ENCODE measurements around the gene OR4K1. TPM values are rescaled to one million over a fixed set of nuclear protein-coding genes. Genes with fewer than 3 reads are reported as not detected.

OR4K1 gene
- total RNA-seq, 4 donors from 2014 or later: not detected

- H3K27ac ChIP-seq: no peak overlapping the region
- no peaks in the 10 kb centered on the region for H3K4me1 ChIP-seq
- TF ChIP-seq CTCF (IDR thresholded peaks at IDR 0.05) (no peak), POLR2A (IDR thresholded peaks at IDR 0.05) (no peak), POLR2AphosphoS5 (IDR thresholded peaks at IDR 0.05) (no peak), EP300 (IDR thresholded peaks at IDR 0.05; ENCODE audit: low read depth) (no peak)
- no peak overlapping the region for H3K4me3 ChIP-seq
- H3K9me3 ChIP-seq: peaks cover 0 to 24% of the 10 kb centered on the region in 2 donors
- DNase-seq: no peak
- intact Hi-C loops (cut with DNase I; ENCODE audit: low total_unique reads) (no loop called here), in situ Hi-C loops (cut with MboI; ENCODE audit: low pct_ligation_motif_present in 1 of 4, low pct_unique_long_range_greater_than_20kb in 1 of 4, low sequenced_read_pairs in 3 of 4) (no loop called here)
- H3K36me3 ChIP-seq: no peaks in the 10 kb centered on the region
- H3K27me3 ChIP-seq: no peaks in the 10 kb centered on the region
Observed at GRCh38 chr14:19906665-19907064, 24.1 kb upstream of the OR4K1 start.

- intact Hi-C loops (cut with DNase I; ENCODE audit: low total_unique reads): no loop called here
- 67% methylated on average over 3 of the region's 3 CpGs; no CpG with 5 or more reads in 1 of the 2 donors for WGBS, 2 donors (ENCODE audit: low coverage in 1 of 2)
- TF ChIP-seq POLR2A (IDR thresholded peaks at IDR 0.05) (no peak), CTCF (IDR thresholded peaks at IDR 0.05) (no peak), POLR2AphosphoS5 (IDR thresholded peaks at IDR 0.05) (no peak), EP300 (IDR thresholded peaks at IDR 0.05; ENCODE audit: low read depth) (no peak)
- Histone ChIP-seq H3K27me3 (no peaks in the 10 kb centered on the region), H3K4me1 (no peaks in the 10 kb centered on the region), H3K9me3 (peaks cover 0 to 17% of the 10 kb centered on the region in 2 donors), H3K4me3 (no peak overlapping the region), H3K36me3 (no peaks in the 10 kb centered on the region), H3K27ac (no peak overlapping the region)
- in situ Hi-C loops (cut with MboI; ENCODE audit: low pct_ligation_motif_present in 1 of 4, low pct_unique_long_range_greater_than_20kb in 1 of 4, low sequenced_read_pairs in 3 of 4): no loop called here
- DNase-seq: no peak
Observed at GRCh38 chr14:19911114-19911513, 19.6 kb upstream of the OR4K1 start.

DNA sequence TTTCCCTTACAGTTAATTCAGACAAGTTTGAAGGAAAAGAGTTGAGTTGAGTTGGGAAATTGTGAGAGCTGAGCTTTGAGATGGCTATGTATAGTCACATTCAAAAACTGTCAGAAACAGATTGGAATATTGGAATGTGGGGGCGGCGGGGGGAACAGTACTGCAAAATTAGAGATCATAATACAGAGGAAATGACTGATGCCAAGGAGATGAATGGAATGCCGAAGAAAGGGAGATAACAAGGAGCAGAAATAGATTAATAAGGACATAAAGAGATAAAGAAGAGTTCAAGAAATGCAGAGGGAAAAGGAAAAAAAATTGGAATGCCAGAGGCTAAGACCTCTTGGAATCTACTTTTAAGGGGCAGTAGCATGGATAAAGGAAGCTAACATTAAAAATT, 13.5 kb upstream of the OR4K1 start:
- in situ Hi-C loops (cut with MboI; ENCODE audit: low pct_ligation_motif_present in 1 of 4, low pct_unique_long_range_greater_than_20kb in 1 of 4, low sequenced_read_pairs in 3 of 4): no loop called here
- TF ChIP-seq EP300 (IDR thresholded peaks at IDR 0.05; ENCODE audit: low read depth) (no peak), POLR2A (IDR thresholded peaks at IDR 0.05) (no peak), CTCF (IDR thresholded peaks at IDR 0.05) (no peak), POLR2AphosphoS5 (IDR thresholded peaks at IDR 0.05) (no peak)
- no peaks in the 10 kb centered on the region for H3K36me3 ChIP-seq
- intact Hi-C loops (cut with DNase I; ENCODE audit: low total_unique reads): no loop called here
- WGBS, 2 donors (ENCODE audit: low coverage in 1 of 2): 58 to 69% methylated on average over 3 of the region's 3 CpGs
- H3K27ac ChIP-seq: no peak overlapping the region
- no peak for DNase-seq
- no peak overlapping the region for H3K4me3 ChIP-seq
- H3K4me1 ChIP-seq: no peaks in the 10 kb centered on the region
- peaks cover 0 to 13% of the 10 kb centered on the region in 2 donors for H3K9me3 ChIP-seq
- no peaks in the 10 kb centered on the region for H3K27me3 ChIP-seq

DNA sequence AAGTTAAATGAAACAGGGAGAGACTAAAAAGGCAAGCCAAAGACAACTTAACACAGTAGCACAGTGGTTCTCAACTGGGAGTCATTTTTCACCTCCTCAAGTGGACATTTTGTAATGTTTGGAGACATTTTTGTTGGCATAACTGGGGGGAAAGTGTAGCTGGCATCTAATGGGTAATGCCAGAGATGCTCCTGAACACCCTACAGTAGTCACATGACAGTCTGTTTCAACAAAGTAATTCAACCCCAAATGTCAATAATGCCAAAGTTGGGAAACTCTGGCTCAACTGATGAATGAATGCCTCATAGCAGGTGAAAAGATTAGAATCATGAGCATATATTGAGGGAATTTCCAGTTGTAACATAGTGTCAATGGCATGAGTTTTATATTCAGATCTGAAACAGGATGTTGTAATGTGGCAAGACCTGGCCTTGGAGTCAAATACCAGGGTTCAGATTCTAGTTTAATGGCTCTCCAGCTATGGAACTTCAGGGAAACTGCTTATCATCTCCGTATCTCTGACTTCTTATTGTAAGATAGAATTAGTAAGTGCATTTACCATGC, 12.7 kb upstream of the OR4K1 start:
- no peaks in the 10 kb centered on the region for H3K36me3 ChIP-seq
- intact Hi-C loops (cut with DNase I; ENCODE audit: low total_unique reads): no loop called here
- no peak for TF ChIP-seq EP300 (IDR thresholded peaks at IDR 0.05; ENCODE audit: low read depth)
- TF ChIP-seq POLR2AphosphoS5 (IDR thresholded peaks at IDR 0.05): no peak
- TF ChIP-seq POLR2A (IDR thresholded peaks at IDR 0.05): no peak
- no peak for TF ChIP-seq CTCF (IDR thresholded peaks at IDR 0.05)

More for the DNA sequence above, 12.7 kb upstream of the OR4K1 start:
- no peak for DNase-seq
- in situ Hi-C loops (cut with MboI; ENCODE audit: low pct_ligation_motif_present in 1 of 4, low pct_unique_long_range_greater_than_20kb in 1 of 4, low sequenced_read_pairs in 3 of 4): no loop called here
- H3K27ac ChIP-seq: no peak overlapping the region
- no peaks in the 10 kb centered on the region for H3K4me1 ChIP-seq
- H3K27me3 ChIP-seq: no peaks in the 10 kb centered on the region
- H3K9me3 ChIP-seq: peaks cover 0 to 13% of the 10 kb centered on the region in 2 donors
- H3K4me3 ChIP-seq: no peak overlapping the region
- 29 to 71% methylated on average over 1 of the region's 1 CpG for WGBS, 2 donors (ENCODE audit: low coverage in 1 of 2)

All from transverse colon (tissue), 4 donors.